NK-92 (cell line): ENCODE results near the gene KRT34.
"Not testable (repeated sequence)": the region's sequence is repeated elsewhere in the genome, so short reads cannot be mapped to it uniquely, and the experiment has no call there.

ENCODE experiments used
- DNase-seq: peaks from one replicate; lab custom pipeline; 2025; ENCODE audit not compliant: unreplicated experiment; lab: John Stamatoyannopoulos, UW

The KRT34 gene

GRCh38 chr17:41367426-41368075 is 14.6 kb downstream of the KRT34 start:
- no peak for DNase-seq

- no peak for DNase-seq
These were observed 16.0 kb downstream of the KRT34 start for GRCh38 chr17:41366070-41366469.

- DNase-seq: no peak
These were observed 18.2 kb downstream of the KRT34 start for GRCh38 chr17:41363881-41364280.

DNA sequence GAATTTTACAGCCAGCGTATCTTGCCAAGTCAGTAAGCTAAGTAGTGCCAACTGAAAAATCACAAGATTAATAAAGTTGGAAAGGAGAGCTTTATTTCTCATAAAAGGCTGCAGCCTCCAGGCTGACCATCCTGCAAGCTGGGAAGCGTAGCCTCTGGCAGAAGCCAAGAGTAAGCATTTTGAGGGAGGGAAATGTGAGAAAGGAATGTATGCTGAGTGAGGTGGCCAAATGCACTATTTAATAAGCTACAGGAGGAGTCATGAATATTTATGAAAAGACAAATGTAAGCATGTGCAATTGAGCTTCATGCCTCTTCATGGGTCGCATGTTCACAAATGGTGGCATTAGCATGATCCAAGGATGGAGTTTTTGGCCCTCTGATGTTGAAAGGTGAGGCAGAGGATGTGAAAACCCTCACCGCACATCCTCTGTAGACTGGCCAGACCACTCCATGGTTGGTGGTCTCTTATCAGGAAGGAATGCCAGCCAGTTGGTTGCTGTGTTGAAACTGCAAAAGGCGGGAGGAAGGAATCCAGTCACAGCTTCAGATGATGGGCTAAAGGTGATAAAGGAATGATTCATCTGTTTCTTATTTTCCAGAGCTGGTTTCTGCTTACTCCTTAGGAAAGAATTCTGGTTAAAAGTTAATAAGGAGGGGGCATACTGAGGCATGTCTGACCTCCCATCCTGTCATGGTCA is 21.7 kb downstream of the KRT34 start:
- no peak for DNase-seq

DNA sequence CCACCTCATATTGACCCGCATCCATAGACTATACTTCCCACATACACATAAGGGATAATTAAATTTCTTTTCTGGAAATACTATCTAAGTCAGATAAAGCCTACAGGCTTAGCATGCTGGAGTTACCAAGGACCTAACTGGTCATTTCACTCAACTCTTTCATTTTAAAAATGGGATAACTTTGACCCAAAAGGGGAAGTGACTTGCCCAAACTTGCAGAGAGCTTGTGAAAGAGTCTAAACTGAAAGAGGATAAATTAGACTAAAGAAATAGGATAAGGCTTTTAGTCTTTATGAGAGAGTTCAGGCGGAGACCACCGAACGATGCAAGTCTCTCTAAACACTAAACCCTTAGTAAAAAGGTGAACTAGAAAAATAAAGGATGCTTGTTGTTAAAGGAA is 27.6 kb downstream of the KRT34 start:
- no peak for DNase-seq

DNA sequence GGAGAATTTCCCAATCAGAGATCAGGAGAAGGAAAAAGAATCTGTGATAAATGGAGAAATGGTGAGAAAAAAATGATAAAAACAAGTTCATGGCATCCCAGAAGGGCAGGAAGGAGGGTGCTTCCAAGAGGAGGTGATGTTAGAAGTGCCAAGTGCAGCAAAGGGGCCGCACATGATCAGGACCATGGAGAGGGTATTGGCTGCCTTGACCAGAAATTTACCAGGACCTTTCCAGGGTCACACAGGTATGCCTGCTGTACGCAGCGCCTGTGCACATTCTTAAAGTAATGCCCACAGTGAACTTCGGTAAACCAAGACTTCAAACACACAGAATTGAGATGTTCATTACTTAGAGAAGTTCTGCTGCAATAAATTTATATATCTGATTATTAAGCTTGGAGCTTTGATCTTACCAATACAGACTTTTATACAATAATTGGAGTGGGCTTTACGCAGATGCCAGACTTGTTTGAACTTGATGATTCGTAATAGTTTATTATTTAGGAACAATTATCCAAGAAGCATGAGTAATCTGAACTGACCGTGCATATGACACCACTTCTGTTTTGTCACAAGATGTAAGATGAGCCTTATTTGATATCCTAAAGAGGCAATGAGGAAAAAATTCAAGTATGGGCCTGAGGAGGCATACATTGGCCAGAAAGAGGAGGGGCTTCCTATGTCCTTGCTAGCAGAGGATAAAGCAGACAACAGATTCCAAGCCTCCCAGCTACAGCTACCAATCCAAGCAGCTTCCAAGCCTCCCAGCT is 29.3 kb downstream of the KRT34 start:
- DNase-seq: no peak

GRCh38 chr17:41351177-41351576 is 30.9 kb downstream of the KRT34 start:
- DNase-seq: no peak

GRCh38 chr17:41350381-41350878 is 31.7 kb downstream of the KRT34 start, which contains the start of gene KRT33A:
Gene KRT33A, minus strand, starts transcription at chr17:41350828. Its CDS starts 61 bp downstream, at chr17:41350767.
- DNase-seq: not testable (repeated sequence)

DNA sequence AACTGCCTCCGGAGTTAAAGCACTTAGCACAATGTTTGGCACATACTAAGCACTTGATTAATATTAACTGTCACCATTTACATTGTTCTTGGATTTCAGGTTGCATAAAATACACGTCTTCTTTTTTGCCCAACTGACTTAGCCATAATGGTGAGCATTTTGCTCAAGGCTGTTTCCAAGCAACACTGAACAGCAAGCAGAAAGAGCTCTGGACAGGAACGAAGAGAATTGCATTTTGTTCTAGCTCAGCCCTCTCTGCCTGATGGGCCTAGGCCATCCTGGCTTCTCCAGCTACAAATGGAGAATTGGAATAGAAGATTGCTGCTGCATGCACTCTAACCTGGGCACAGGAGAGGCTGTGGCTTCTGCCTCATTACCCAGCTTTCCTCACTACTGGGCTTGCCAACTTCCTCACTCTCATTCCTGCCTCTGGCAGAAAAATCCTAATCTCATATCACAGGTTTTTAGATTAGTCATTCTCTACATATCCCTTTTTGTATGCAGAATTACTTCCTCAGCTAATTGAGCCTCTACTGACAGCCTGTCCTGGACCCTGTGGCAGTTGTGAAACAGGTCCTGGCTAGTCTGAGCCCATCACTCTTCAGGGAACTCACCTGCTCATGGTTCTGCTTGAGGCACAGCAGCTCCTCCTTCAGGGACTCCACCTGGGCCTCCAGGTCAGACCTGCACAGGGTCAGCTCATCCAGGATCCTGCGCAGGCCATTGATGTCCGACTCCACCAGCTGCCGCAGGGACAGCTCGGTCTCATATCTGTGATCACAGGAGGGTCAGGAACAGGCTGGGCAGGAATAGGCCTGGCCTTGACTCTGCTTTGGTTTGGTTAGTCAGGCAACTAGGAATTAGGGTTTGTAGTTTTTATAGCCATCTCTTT is 34.0 kb downstream of the KRT34 start:
- DNase-seq: no peak

GRCh38 chr17:41346421-41346820 is 35.7 kb downstream of the KRT34 start:
- not testable (repeated sequence) for DNase-seq

GRCh38 chr17:41345992-41346391 is 36.1 kb downstream of the KRT34 start:
- DNase-seq: no peak

DNA sequence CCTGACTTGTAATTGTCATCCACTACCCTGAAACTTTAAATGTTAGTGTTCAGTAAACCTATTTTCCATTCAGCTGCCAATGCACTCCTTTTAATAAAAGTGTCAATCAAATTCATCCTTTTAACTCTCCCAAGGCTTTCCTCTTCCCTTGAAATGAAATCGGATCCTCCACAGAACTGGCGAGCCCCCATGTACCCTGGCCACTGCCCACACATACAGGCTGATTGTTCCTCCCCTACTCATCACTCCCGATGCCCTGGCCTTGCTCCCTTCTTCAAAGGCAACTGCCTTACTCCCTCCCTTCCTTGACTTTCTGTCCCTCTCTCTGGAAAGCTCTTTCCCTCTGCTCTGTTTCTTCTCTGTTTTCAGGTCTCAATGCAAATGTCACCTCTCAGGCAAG is 39.1 kb downstream of the KRT34 start:
- DNase-seq: no peak

GRCh38 chr17:41340934-41341861 is 40.9 kb downstream of the KRT34 start:
- no peak for DNase-seq

GRCh38 chr17:41340494-41340893 is 41.6 kb downstream of the KRT34 start:
- no peak for DNase-seq

DNA sequence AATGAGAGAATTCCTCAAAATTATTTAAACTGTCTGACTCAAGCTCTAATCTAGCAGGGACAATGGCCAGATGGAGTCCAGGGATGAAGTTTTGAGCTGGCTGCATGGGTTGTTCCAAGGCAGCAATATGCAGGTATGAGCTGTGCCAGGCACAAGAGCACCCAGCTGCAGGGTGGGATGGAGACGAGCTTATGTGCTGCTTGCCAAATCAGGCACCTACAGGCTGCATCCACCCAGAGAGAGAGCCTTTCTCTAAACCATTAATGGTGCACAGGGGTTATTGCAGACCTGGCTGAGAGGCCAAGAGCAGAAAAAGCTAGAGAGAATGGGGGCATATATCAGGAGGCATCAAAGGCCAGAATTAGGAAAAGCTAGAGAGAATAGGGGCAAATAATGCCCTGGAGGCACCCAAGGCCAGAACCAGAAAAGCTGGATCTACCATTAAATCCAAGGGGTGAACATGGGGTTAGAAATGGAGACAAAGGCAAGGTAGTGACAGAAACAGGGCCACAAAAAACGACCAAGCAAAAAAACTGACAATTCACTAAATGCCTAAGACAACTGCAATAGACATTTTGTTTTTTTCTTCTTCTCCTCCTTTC is 42.4 kb downstream of the KRT34 start:
- DNase-seq: no peak

DNA sequence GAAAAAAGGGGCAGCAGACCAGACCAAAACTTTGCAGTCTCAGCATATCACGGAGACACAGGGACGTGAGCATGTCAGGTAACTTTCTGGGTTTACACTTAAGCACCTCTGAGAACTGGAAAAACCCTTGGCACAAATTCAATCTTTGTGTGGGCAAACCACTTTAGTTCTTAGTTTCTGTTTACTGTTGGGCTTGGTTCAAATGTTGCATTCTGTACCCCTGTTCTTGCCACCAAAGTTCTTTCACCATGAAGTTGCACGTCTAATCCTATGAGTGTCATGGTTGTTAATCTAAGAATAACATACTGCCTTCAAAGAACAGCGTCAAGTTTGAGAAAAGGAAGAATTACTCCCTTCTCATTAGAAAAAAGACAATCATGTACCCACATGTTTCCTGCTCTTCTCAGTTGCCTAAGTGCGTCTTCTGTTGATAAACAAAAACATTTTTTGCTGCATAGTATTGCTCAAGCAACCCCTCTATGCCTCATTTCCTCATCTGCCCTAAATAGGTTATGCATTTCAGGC is 43.1 kb downstream of the KRT34 start:
- DNase-seq: no peak

DNA sequence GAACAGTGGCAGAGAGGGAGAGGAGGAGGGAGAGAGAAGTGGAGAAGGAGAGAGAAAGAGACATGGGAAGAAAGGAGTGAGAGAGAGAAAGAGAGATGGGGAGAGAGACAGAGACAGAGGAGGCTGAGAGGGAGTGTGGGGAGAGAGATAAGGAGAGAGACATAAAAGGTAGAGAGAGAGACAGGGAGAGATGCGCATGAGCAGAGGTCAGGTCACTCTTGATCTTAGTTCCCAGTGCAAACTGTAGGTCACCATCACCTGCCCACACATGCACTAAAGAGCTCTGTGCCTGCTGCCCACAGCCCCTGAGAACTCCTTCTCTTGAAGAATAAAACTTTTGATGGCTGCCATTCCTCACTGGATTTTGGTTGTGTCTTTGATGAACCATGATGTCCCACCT is 46.4 kb downstream of the KRT34 start:
- DNase-seq: no peak

DNA sequence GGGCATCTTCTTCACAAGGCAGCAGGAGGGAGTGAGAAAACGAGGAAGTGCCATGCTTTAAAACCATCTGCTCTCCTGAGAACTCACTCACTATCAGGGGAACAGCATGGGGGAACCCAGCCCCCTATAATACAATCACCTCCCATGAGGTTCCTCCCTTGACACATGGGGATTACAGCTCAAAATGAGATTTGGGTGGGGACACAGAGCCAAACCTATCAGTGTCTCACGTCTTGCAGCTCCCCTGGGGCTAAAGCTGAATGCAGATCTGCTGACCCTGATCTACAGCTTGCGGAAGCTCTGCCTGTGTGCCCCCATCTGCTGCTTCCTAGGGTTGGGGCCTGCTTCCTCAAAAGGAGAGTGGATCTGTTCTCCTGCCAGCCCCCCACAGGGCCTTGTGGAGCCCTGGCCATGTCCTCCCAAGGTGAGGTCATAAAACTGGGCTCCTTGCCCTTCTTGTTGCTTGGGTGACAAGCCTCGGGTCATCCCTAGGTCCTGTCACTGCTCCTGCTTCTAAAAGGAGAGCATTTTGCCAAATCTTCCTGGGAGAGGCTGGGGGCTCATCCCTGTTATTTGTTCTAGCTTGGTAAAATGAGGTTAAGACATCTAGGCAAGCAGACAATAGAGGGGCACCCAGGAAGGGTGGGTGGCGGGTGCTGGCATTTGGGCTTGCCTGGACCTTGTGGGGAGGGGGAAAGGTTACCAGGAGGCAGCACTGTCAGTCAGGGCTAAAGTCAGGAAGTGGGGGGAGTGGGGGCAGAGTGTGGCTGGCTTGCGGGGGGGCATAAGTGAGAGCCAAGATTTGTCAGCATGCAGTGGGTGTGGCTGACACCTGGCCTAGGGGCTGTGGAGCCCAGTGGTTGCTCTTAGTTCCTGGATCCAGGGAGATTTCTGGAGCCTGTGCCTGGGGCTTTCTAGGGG is 47.5 kb downstream of the KRT34 start:
- no peak for DNase-seq
